Fibroblast of pulmonary artery (primary cell): ENCODE results near the gene PRAMEF1.
"Not testable (repeated sequence)": the region's sequence is repeated elsewhere in the genome, so short reads cannot be mapped to it uniquely, and the experiment has no call there.

Experiments used
- DNase-seq: peaks from one replicate; pipeline ENCODE4 v3.0.0-alpha.2; 2010; ENCODE audit warnings: low read depth
- H3K4me3 ChIP-seq: replicated peaks from 2 replicates; pipeline ENCODE4 v1.5.1; 2011; ENCODE audit warnings: low read depth, mild to moderate bottlenecking, control low read depth, low read length, moderate library complexity
- CTCF ChIP-seq: IDR thresholded peaks from 2 replicates; pipeline ENCODE4 v1.5.1; 2011; ENCODE audit warnings: mild to moderate bottlenecking, control low read depth, low read length, inconsistent platforms; ENCODE audit errors: missing control alignments

The PRAMEF1 gene

GRCh38 chr1:12809933-12810332, 18.7 kb downstream of the PRAMEF1 start:
- H3K4me3 ChIP-seq, result no peak overlapping the region
- no peak for TF ChIP-seq CTCF
- no peak for DNase-seq

DNA sequence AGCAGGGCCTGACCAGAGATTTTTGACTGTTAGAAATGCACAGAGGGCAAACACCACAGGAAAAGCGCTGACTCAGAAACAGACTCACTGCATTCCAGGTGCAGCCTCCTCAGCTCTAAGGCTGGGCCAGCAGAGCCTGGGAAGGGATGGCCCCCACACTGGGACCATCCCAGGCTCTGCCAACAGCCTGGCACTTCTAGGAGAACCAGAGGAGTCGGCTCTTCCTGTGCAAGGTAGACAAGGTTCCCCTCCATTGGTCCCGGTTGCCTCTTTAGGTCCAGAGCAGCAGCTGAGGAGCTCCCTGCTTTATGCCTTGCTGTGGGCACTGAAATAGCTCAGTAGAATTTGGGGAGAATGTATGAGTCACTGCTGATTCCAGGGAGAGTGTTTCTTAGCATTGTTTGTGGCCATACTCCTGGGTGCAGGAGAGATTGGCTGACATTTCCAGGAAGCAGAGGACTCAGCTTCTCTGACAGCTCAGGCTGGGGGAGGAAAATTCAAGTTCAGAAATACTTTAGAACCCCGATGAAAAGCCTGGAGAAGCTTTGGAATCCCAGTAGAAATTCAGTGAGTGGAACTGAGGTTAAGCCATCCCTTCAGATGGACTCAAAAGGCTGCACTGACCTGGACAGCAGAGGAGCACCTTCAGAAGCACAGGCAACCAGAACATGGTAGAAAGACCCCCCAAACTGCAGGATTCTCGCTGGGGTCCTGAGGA, 19.7 kb downstream of the PRAMEF1 start:
- no peak overlapping the region for H3K4me3 ChIP-seq
- peak; percentile 54 for DNase-seq
- TF ChIP-seq CTCF, result no peak

- H3K4me3 ChIP-seq, result no peak overlapping the region
- no peak for DNase-seq
- no peak for TF ChIP-seq CTCF
Measured at GRCh38 chr1:12811409-12811784, 20.2 kb downstream of the PRAMEF1 start.

- not testable (repeated sequence) for H3K4me3 ChIP-seq, DNase-seq
Measured at GRCh38 chr1:12819061-12819460, 27.9 kb downstream of the PRAMEF1 start.

DNA sequence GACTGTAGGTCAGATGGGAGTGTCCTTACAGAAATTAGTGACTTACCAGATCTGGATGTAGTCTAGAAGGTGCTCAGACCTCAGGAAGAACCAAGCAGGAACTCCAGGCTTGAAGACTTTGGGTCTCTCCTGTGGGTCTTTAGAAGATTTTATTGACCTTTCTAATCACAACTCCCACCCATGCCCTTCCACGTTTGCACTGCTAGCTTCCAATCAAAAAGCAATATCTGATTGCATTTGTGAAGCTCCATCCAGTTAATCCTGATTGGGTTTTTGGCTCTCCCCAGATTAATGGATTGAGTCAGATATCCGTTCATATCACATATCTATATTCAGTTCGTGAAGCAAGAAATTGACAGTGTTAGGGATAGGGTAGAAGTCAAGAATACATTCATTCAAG, 40.1 kb downstream of the PRAMEF1 start, which contains the start of gene PRAMEF11:
Gene PRAMEF11, minus strand, starts transcription at position 101 of the 400 bp plus-strand sequence. CDS start 2,621 bp downstream, outside the sequence.
- not testable (repeated sequence) for H3K4me3 ChIP-seq, DNase-seq

DNA sequence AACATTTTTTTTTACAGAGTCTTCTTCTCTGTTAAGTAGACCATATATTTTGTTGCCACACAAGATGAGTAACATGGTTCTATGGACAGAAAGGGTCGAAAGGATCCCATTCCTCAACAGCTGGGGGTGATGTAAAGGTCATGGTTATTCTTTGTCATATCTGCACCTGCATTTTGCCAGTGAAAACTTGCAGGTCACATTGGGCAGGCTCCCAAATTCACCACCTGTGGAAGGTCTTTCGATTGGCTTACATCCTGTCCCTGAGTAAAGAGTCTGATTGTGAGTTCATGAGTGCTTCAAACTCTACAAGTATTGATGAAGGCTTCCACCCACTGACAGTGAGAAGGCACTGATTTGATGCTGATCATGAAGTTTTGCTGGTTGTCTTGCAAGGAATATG, 42.1 kb downstream of the PRAMEF1 start:
- DNase-seq, H3K4me3 ChIP-seq: not testable (repeated sequence)
